Activated CD4-positive, alpha-beta T cell treated with anti-CD3 and anti-CD28 coated beads, Interleukin-2, Interleukin-6, amounts not matched to agents 100 ng/mL and 50 ng/mL, durations not matched to agents 16 hours and 8 hours (primary cell): ENCODE measurements around the gene KRT81.
"Not testable (repeated sequence)": the region's sequence is repeated elsewhere in the genome, so short reads cannot be mapped to it uniquely, and the experiment has no call there.

Experiments
- DNase-seq: peaks from one replicate; pipeline ENCODE4 v3.0.0-alpha.2; 2020

KRT81 gene

DNA sequence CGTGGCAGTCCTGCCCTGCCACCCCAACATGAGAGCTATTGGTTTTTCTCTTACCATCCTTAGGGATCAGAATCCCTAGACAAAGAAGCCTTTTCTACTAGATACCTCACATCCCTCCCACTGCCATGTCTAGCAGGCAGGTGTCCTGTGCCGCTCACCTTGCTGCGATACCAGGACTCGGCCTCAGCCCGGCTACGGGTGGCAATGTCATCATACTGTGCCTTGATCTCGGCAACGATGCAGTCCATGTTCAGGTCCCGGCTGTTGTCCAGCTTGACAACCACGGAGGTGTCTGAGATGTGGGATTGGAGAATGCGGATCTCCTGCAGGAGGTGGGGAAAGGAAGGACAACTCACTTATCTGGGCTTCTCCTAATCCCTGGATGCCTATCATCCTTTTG is 25.4 kb upstream of the KRT81 start:
- DNase-seq: no peak

DNA sequence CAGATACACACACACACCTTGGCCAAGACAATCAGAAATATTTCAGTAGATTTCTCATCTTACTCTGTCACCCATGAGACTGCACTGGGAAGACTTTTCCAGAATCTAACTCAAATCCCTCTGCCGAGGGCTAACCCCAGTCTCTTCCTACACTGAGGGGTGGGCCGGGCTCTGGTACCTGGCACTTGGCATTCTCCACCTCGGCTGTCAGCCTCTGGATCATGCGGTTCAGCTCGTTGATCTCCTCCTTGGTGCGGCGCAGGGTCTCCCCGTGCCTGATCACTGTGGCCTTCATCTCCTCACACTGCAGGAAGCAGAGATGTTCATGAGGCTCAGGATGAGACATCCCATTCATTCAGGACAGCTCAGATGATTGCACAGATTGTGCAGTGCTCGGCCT is 25.0 kb upstream of the KRT81 start:
- DNase-seq: no peak

- peak; percentile 46 for DNase-seq
Measured at GRCh38 chr12:52315721-52316120, 24.4 kb upstream of the KRT81 start.

GRCh38 chr12:52314511-52314910 is 23.2 kb upstream of the KRT81 start:
- no peak for DNase-seq

GRCh38 chr12:52313926-52314325 is 22.6 kb upstream of the KRT81 start:
- no peak for DNase-seq

- DNase-seq: no peak
Measured at GRCh38 chr12:52313461-52313860, 22.1 kb upstream of the KRT81 start.

DNA sequence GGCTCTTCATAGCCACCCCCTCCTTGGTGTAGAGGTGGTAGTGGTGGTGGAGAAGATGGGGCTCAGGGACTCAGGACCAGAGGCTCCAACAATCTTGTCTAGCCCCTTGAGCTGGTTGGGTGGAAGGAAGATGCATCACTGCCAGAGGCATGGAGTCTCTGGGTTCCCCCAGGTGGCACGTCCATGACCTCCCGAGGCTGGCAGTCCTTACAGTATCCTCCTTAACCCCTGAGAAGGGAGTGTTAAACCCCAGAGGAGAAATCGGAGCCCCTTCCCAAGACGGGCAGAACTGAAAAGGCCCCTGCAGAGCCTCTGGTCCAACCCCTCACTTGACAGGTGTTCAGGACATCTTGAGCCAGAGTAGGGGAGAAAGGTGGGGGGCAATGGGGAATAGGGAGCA is 20.8 kb upstream of the KRT81 start:
- no peak for DNase-seq

- no peak for DNase-seq
Measured at GRCh38 chr12:52311285-52311648, 19.9 kb upstream of the KRT81 start.

DNA sequence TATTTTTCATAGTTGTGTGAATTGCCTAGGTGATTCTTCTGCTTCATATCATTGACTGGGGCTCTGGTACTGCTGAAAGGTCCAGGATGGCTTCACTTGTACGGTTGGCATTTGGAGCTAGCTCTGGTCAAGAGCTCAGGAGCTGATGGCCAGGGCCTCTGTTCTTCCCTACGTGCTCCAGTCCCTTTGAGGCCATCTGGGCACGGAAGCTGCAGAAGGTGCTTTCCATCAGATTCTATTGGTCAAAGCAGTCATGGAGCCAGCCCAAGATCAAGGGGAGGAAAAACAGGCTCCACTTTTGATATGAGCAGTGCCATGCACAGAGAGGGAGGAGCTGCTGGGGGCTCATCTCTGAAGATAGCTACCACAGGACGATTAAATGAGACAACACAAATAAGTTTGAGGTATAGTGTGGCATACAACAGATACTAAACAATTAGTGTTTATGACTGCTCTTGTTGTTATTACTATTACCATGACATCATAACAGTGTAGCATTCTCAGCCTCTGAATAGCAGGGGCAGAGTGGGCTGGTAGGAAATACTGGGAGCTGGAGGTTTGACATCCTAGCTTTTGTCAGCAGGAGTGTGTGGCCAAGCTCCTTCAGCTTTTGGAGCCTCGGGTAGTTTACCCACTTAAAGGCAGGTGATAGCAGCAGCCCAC is 19.4 kb upstream of the KRT81 start:
- no peak for DNase-seq

DNA sequence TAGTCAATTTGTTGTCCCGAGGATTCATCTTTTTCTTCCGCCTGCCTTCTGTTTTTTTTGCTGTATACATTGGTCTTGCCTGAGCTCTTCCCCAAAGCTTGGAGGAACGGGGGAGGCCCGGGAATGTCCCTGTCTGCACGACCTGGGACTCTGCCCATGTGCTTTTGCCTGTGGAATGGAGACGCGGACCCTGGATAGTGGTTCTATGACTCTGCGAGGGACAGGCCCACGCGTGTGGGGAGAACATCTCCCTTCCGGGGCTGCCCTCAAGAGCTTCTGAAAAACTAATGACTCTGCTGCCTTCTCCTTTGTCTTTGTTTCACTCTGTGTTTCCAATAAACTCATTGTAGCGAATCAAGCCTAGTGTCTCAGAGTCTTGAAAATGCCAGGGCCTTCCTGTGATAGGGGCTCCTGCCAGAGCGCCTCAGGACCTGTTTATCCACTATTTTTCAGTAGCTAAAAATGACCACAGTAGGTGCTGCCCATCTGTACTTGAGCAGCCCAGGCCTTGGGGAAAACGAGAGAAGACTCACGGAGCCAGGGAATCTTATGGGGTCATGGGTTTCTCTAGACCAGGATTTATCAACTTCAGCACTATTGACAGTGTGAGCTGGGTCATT is 17.6 kb upstream of the KRT81 start:
- no peak for DNase-seq

GRCh38 chr12:52307836-52308805 is 16.8 kb upstream of the KRT81 start:
- peak; percentile 58 for DNase-seq

- no peak for DNase-seq
Measured at GRCh38 chr12:52306731-52307130, 15.4 kb upstream of the KRT81 start.

- DNase-seq: no peak
Measured at GRCh38 chr12:52305921-52306705, 14.8 kb upstream of the KRT81 start.

DNA sequence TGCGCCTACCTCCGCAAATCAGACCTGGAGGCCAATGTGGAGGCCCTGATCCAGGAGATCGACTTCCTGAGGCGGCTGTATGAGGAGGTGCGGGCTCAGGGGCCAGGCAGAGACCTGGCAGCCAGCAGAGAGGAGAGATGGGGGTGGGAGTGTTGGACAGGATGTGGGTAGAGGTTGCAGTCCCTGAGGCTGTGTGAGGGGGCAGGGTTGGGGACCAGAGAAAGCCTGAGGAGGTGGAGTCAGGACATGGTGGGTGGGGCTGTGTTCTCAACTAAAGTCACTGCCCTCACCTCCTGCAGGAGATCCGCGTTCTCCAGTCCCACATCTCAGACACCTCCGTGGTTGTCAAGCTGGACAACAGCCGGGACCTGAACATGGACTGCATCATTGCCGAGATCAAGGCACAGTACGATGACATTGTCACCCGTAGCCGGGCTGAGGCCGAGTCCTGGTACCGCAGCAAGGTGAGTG is 13.6 kb upstream of the KRT81 start:
- peak; percentile 21 for DNase-seq

GRCh38 chr12:52302242-52302914 is 11.0 kb upstream of the KRT81 start:
- DNase-seq: not testable (repeated sequence)

DNA sequence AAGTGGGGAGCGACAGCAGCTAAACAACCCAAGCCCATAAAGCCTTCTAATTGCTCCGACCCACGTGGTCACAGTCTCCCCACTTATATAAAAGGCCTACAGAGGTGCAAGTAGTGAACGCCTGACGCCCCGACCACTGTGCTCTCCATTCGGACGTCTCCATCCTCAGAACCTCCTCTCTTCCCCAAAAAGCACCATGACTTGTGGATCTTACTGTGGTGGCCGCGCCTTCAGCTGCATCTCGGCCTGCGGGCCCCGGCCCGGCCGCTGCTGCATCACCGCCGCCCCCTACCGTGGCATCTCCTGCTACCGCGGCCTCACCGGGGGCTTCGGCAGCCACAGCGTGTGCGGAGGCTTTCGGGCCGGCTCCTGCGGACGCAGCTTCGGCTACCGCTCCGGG is 10.4 kb upstream of the KRT81 start:
- not testable (repeated sequence) for DNase-seq

GRCh38 chr12:52300796-52301691 is 9.7 kb upstream of the KRT81 start:
- no peak for DNase-seq

- no peak for DNase-seq
Measured at GRCh38 chr12:52298677-52299190, 7.4 kb upstream of the KRT81 start.

- DNase-seq: no peak
Measured at GRCh38 chr12:52296572-52297215, 5.4 kb upstream of the KRT81 start.

- DNase-seq: no peak
Measured at GRCh38 chr12:52295663-52296062, 4.3 kb upstream of the KRT81 start.
